K562 (cell line): Measurements from ENCODE around the gene CSDE1. TPM values are rescaled to one million over a fixed set of nuclear protein-coding genes. Genes with fewer than 3 reads are reported as not detected.

ENCODE experiments used
- BRCA1 ChIP-seq, 2 experiments: fragments of 450-650 bp in 1 of 2; sonication (generic) in 1 of 2; formaldehyde crosslinking in 1 of 2; IDR thresholded peaks; 2 replicates each; pipeline versions ENCODE4 v1.5.0 to v1.6.1; 2017 to 2020; ENCODE audit warnings: mild to moderate bottlenecking in 1 of 2, missing genetic modification reagents in 1 of 2
- BRD9 ChIP-seq: fragments of 450-650 bp; IDR thresholded peaks from 2 replicates; pipeline ENCODE4 v1.6.1; 2018; ENCODE audit warnings: low read depth; ENCODE audit not compliant: partially characterized antibody
- GTF2B ChIP-seq: IDR thresholded peaks from 2 replicates; pipeline ENCODE4 v1.6.1; 2011; ENCODE audit not compliant: insufficient read length; ENCODE audit errors: extremely low read depth
- HDAC6 ChIP-seq: IDR thresholded peaks from 2 replicates; pipeline ENCODE4 v1.6.1; 2012; ENCODE audit warnings: low read depth, mild to moderate bottlenecking, control low read depth, inconsistent platforms, low read length, moderate library complexity
- KLF1 ChIP-seq: fragments of 450-650 bp; IDR thresholded peaks from 2 replicates; pipeline ENCODE4 v1.6.1; 2016; ENCODE audit warnings: missing genetic modification characterization, missing compliant biosample characterization
- NCOA1 ChIP-seq: fragments of 450-650 bp; IDR thresholded peaks from 2 replicates; pipeline ENCODE4 v1.6.1; 2016; ENCODE audit warnings: low read depth
- ZBTB1 ChIP-seq: sonication (generic); formaldehyde crosslinking; IDR thresholded peaks from 2 replicates; pipeline ENCODE4 v1.8.1; 2023; ENCODE audit warnings: missing genetic modification reagents, low read depth, mild to moderate bottlenecking, borderline replicate concordance
- ZNF280B ChIP-seq: fragments of 250-450 bp; sonication (Bioruptor Pico); IDR thresholded peaks from 2 replicates; pipeline ENCODE4 v1.5.1; 2021; ENCODE audit warnings: mild to moderate bottlenecking
- polyA plus RNA-seq, 8 experiments: library from polyadenylated mRNA; depleted of rRNA in 4 of 8; stranded (reverse) in 5 of 8; unstranded in 3 of 8; fragments of >200 nt; fragmentation: Nextera tagmentation in 2 of 8; fragmentation: Illumina TruSeq in 1 of 8; extraction: Ambion mirVana in 2 of 8; extraction: Trizol in 1 of 8; gene quantifications; 2 replicates each; pipeline versions ENCODE4 v1.2.1 to v1.2.3, GENCODE V29; 2011 to 2014; ENCODE audit warnings: inconsistent platforms in 1 of 8, missing spikeins in 1 of 8
- total RNA-seq, 7 experiments: library from RNA; depleted of rRNA in 6 of 7; stranded (reverse); fragments of >200 nt in 6 of 7; fragmentation: Illumina TruSeq in 2 of 7; extraction: Trizol in 2 of 7; gene quantifications; 2 replicates each; pipeline versions ENCODE4 v1.2.1 to v1.2.3, GENCODE V29; 2011 to 2021; ENCODE audit warnings: low replicate concordance in 1 of 7
- TF ChIP-seq, protein P1 (sequence below), 2 experiments: fragments of 450-650 bp in 1 of 2; IDR thresholded peaks; 2 replicates each; pipeline ENCODE4 v1.6.1; 2011 to 2017; ENCODE audit warnings: low read depth in 2 of 2, antibody characterized with exemption in 1 of 2, borderline replicate concordance in 1 of 2, low read length in 1 of 2, mild to moderate bottlenecking in 1 of 2, mixed read lengths in 1 of 2; ENCODE audit not compliant: control insufficient read depth in 1 of 2
- TF ChIP-seq, protein P2 (sequence below): fragments of 450-650 bp; IDR thresholded peaks from 2 replicates; pipeline ENCODE4 v1.6.1; 2016; ENCODE audit warnings: borderline replicate concordance
- TF ChIP-seq, protein P3 (sequence below), 2 experiments: IDR thresholded peaks; 2 replicates each; pipeline ENCODE4 v1.6.1; 2012; ENCODE audit warnings: improper control_type of control experiment in 2 of 2, low read depth in 2 of 2, low read length in 2 of 2, borderline replicate concordance in 1 of 2
- TF ChIP-seq, protein P4 (sequence below), 2 experiments: fragments of 450-650 bp in 1 of 2; sonication (generic) in 1 of 2; formaldehyde crosslinking in 1 of 2; IDR thresholded peaks in 1 of 2; conservative IDR thresholded peaks in 1 of 2; 2 replicates each; pipeline versions ENCODE4 v1.6.1 to v1.8.1; 2016 to 2023; ENCODE audit warnings: mild to moderate bottlenecking in 2 of 2, moderate library complexity in 2 of 2, inconsistent platforms in 1 of 2, missing genetic modification reagents in 1 of 2

Gene CSDE1
- total and polyA plus RNA-seq, 9 of the 15 experiments (the other 6 are each of a cell fraction or from before 2014, with no cell fraction given), result 174 to 538 (median 403) TPM

- TF ChIP-seq, protein P1, sequence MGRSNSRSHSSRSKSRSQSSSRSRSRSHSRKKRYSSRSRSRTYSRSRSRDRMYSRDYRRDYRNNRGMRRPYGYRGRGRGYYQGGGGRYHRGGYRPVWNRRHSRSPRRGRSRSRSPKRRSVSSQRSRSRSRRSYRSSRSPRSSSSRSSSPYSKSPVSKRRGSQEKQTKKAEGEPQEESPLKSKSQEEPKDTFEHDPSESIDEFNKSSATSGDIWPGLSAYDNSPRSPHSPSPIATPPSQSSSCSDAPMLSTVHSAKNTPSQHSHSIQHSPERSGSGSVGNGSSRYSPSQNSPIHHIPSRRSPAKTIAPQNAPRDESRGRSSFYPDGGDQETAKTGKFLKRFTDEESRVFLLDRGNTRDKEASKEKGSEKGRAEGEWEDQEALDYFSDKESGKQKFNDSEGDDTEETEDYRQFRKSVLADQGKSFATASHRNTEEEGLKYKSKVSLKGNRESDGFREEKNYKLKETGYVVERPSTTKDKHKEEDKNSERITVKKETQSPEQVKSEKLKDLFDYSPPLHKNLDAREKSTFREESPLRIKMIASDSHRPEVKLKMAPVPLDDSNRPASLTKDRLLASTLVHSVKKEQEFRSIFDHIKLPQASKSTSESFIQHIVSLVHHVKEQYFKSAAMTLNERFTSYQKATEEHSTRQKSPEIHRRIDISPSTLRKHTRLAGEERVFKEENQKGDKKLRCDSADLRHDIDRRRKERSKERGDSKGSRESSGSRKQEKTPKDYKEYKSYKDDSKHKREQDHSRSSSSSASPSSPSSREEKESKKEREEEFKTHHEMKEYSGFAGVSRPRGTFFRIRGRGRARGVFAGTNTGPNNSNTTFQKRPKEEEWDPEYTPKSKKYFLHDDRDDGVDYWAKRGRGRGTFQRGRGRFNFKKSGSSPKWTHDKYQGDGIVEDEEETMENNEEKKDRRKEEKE (IDR thresholded peaks at IDR 0.05; ENCODE audit: borderline replicate concordance in 1 of 2, control insufficient read depth in 1 of 2, low read depth in 2 of 2, low read length in 1 of 2), result no peak; a peak in 1 of 4 replicates
- TF ChIP-seq BRCA1 (IDR thresholded peaks at IDR 0.05), result no peak
- TF ChIP-seq BRCA1 (CRISPR knock-in tag; IDR thresholded peaks at IDR 0.05), result no peak
- TF ChIP-seq, protein P2, sequence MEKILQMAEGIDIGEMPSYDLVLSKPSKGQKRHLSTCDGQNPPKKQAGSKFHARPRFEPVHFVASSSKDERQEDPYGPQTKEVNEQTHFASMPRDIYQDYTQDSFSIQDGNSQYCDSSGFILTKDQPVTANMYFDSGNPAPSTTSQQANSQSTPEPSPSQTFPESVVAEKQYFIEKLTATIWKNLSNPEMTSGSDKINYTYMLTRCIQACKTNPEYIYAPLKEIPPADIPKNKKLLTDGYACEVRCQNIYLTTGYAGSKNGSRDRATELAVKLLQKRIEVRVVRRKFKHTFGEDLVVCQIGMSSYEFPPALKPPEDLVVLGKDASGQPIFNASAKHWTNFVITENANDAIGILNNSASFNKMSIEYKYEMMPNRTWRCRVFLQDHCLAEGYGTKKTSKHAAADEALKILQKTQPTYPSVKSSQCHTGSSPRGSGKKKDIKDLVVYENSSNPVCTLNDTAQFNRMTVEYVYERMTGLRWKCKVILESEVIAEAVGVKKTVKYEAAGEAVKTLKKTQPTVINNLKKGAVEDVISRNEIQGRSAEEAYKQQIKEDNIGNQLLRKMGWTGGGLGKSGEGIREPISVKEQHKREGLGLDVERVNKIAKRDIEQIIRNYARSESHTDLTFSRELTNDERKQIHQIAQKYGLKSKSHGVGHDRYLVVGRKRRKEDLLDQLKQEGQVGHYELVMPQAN, result peak; percentile 94
- TF ChIP-seq KLF1 (tag), result peak; percentile 43; the same call in 1 of the 2 replicates
- TF ChIP-seq BRD9, result peak; percentile 81
- TF ChIP-seq NCOA1, result peak; percentile 70
- peak; percentile 30 for TF ChIP-seq GTF2B
- TF ChIP-seq, protein P3, sequence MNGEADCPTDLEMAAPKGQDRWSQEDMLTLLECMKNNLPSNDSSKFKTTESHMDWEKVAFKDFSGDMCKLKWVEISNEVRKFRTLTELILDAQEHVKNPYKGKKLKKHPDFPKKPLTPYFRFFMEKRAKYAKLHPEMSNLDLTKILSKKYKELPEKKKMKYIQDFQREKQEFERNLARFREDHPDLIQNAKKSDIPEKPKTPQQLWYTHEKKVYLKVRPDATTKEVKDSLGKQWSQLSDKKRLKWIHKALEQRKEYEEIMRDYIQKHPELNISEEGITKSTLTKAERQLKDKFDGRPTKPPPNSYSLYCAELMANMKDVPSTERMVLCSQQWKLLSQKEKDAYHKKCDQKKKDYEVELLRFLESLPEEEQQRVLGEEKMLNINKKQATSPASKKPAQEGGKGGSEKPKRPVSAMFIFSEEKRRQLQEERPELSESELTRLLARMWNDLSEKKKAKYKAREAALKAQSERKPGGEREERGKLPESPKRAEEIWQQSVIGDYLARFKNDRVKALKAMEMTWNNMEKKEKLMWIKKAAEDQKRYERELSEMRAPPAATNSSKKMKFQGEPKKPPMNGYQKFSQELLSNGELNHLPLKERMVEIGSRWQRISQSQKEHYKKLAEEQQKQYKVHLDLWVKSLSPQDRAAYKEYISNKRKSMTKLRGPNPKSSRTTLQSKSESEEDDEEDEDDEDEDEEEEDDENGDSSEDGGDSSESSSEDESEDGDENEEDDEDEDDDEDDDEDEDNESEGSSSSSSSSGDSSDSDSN (IDR thresholded peaks at IDR 0.05; ENCODE audit: borderline replicate concordance in 1 of 2, low read depth in 2 of 2, low read length in 2 of 2), result peak in 1 of 2 experiments; percentile 49; a peak in 1 of 4 replicates
- no peak for TF ChIP-seq ZNF280B (CRISPR knock-in tag)
- peak; percentile 35; the same call in 1 of the 2 replicates for TF ChIP-seq ZBTB1
- TF ChIP-seq, protein P4, sequence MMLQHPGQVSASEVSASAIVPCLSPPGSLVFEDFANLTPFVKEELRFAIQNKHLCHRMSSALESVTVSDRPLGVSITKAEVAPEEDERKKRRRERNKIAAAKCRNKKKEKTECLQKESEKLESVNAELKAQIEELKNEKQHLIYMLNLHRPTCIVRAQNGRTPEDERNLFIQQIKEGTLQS (IDR thresholded peaks at IDR 0.05), result no peak
- TF ChIP-seq, protein P4 (CRISPR knock-in tag; conservative IDR thresholded peaks at IDR 0.05), result 0 out of 2 replicates have a peak, but pooled peaks have one; percentile 42
- TF ChIP-seq HDAC6, result no peak
Observed at GRCh38 chr1:114780344-114781226, 22.8 kb upstream of the CSDE1 start, which contains the start of gene SIKE1 (continued).
